Measurements from ENCODE around the gene HSPB1.

GRCh38 chr7:76292213-76292573 is 10.3 kb upstream of the HSPB1 start:
- TF ChIP-seq CTCF (IDR thresholded peaks at IDR 0.05) = no peak
- TF ChIP-seq EZH2 (IDR thresholded peaks at IDR 0.05; ENCODE audit: borderline replicate concordance, insufficient read depth, low read depth, low read length, poor library complexity, severe bottlenecking) = no peak
